Chondrocyte (in vitro differentiated cells): ENCODE measurements around the gene FBXO7. TPM values are rescaled to one million over a fixed set of nuclear protein-coding genes. Genes with fewer than 3 reads are reported as not detected.

Experiments used
- DNase-seq: peaks from one replicate; pipeline ENCODE4 v3.0.0; 2021; ENCODE audit warnings: mixed read lengths, low spot score
- H3K27ac Mint-ChIP-seq: one replicate; pipeline ENCODE4 v1.8.0; 2021; ENCODE audit warnings: mild to moderate bottlenecking, moderate library complexity, mixed read lengths; ENCODE audit not compliant: unreplicated experiment
- H3K27me3 Mint-ChIP-seq: 2 replicates; pipeline ENCODE4 v1.8.0; 2021; ENCODE audit warnings: low read depth, mixed read lengths
- H3K36me3 Mint-ChIP-seq: 2 replicates; pipeline ENCODE4 v1.8.0; 2021; ENCODE audit warnings: low read depth, mixed read lengths
- H3K4me1 Mint-ChIP-seq: 2 replicates; pipeline ENCODE4 v1.8.0; 2021; ENCODE audit warnings: low read depth, mild to moderate bottlenecking, mixed read lengths
- H3K4me3 Mint-ChIP-seq: one replicate; pipeline ENCODE4 v1.8.0; 2021; ENCODE audit warnings: mild to moderate bottlenecking, moderate library complexity, mixed read lengths; ENCODE audit not compliant: unreplicated experiment
- H3K9me3 Mint-ChIP-seq: 2 replicates; pipeline ENCODE4 v1.8.0; 2021; ENCODE audit warnings: low read depth, mixed read lengths
- long read RNA-seq: library from polyadenylated mRNA; stranded (forward); transcript quantifications from one replicate; pipeline ENCODE4 v2.0.0, GENCODE V29; 2021
- total RNA-seq: library from RNA; stranded (reverse); gene quantifications from 3 replicates; pipeline ENCODE4 v1.2.1, GENCODE V29; 2021
- TF ChIP-seq, protein P1 (sequence below): fragments of 200-600 bp; sonication (generic); IDR thresholded peaks from 2 replicates; pipeline ENCODE4 v1.5.0; 2021; ENCODE audit warnings: antibody characterized with exemption, mild to moderate bottlenecking, moderate library complexity

The FBXO7 gene
- total RNA-seq, result 76.0 to 76.6 TPM (median 76.3 TPM) in 3 replicates
- long read RNA-seq, transcript FBXO7-202 (9 exons, 1,888 nt), result minor isoform, 27 of 227 reads
- long read RNA-seq, transcript FBXO7-206 (9 exons, 1,535 nt), result minor isoform, 6 of 227 reads
- long read RNA-seq, transcript FBXO7-204 (9 exons, 1,921 nt), result minor isoform, 20 of 227 reads
- long read RNA-seq, transcript FBXO7-201 (9 exons, 2,195 nt), result major isoform, 156 of 227 reads
- long read RNA-seq, partial matches to known transcripts, result 4 of 227 reads
- long read RNA-seq, other reads (novel, unspliced or antisense), result 9 of 227 reads

DNA sequence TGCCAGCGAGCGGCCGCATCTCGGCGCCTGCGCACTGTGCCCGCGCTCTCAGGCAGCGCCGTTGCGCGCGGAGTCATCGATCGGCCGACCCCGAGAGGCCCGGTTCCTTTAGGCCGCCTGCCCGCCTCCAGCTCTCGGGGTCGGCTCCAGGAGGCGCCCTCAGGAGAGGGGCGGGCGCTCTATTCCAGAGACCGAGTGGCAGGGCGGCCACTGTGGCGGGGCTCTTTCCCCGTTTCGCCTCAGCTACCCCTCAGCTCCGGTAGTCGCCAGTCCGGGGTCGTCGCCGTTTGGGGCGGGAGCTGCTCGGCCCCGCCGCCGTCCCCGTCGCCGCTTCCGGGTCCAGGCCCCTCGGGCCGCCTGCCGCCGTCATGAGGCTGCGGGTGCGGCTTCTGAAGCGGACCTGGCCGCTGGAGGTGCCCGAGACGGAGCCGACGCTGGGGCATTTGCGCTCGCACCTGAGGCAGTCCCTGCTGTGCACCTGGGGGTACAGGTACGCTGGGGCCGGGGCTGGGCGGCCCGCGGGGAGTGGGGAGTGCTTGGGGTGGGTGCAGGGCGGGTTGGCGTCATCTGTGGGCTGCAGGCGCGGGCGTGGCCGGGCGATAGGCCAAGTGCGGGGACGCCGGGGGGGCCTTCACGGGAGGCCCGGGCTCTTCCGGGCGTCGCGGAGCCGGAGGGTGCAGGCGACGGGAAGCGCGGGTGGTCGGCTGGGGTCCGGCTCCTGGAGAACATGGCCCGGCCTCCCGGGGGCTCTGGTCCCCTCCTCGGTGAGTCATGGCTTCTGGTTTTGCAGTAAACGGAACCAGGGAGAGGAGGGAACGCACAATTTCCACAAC is at the start of gene FBXO7:
TSS of gene FBXO7 (plus strand) at position 177 of the 833 bp plus-strand sequence. CDS start at position 369, 192 bp downstream.
- Mint-ChIP-seq H3K9me3 (no peaks in the 10 kb centered on the region), H3K27me3 (no peaks in the 10 kb centered on the region), H3K36me3 (no peaks in the 10 kb centered on the region), H3K4me1 (peaks cover 23% of the 10 kb centered on the region), H3K4me3 (peak within 1 kb of the TSS; percentile 83), H3K27ac (peak within 1 kb of the TSS; percentile 94)
- peak; percentile 98 for DNase-seq
- TF ChIP-seq, protein P1, sequence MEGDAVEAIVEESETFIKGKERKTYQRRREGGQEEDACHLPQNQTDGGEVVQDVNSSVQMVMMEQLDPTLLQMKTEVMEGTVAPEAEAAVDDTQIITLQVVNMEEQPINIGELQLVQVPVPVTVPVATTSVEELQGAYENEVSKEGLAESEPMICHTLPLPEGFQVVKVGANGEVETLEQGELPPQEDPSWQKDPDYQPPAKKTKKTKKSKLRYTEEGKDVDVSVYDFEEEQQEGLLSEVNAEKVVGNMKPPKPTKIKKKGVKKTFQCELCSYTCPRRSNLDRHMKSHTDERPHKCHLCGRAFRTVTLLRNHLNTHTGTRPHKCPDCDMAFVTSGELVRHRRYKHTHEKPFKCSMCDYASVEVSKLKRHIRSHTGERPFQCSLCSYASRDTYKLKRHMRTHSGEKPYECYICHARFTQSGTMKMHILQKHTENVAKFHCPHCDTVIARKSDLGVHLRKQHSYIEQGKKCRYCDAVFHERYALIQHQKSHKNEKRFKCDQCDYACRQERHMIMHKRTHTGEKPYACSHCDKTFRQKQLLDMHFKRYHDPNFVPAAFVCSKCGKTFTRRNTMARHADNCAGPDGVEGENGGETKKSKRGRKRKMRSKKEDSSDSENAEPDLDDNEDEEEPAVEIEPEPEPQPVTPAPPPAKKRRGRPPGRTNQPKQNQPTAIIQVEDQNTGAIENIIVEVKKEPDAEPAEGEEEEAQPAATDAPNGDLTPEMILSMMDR, result peak; percentile 80

DNA sequence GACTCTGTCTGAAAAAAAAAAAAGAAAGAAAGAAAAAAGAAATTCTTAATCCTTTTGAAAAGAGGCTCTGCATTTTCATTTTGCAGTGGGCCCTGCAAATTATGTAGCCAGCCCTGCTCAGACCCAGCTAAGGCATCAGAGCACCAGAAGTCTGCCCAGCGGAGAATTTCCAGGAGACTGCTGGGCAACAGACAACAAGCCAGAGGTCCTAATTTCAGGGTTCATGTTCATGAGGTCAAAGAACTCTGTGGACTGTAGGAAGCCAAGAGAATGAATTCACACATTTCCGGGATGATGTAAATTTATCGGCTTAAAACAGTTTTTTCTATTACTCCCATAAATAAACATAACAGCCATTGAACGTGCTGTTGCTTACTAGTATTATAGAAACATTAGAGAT is 47.7 kb upstream of the FBXO7 start:
- no peak overlapping the region for H3K4me3 Mint-ChIP-seq
- peaks cover 38% of the 10 kb centered on the region for H3K27me3 Mint-ChIP-seq
- TF ChIP-seq, protein P1, result no peak
- DNase-seq, result no peak
- H3K27ac Mint-ChIP-seq, result no peak overlapping the region
- H3K4me1 Mint-ChIP-seq, result peaks cover 5% of the 10 kb centered on the region
- no peaks in the 10 kb centered on the region for H3K36me3 Mint-ChIP-seq
- H3K9me3 Mint-ChIP-seq, result no peaks in the 10 kb centered on the region

DNA sequence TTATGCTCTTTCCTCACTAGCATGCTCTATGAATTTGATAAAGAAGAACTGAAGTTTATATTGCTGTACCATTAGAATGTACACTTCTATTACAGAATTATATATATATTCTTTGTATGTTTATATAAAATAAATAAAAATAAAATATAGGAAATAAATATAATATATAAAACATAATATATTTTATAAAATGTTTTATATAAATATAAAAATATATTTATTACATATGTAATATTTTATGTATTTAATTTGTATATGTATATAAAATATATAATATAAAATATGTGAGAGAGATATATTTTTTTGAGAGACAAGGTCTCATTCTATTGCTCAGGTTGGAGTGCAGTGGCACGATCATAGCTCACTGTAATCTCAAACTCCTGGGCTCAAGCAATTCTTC is 44.3 kb upstream of the FBXO7 start:
- DNase-seq, result no peak
- Mint-ChIP-seq H3K27ac (no peak overlapping the region), H3K4me3 (no peak overlapping the region)

DNA sequence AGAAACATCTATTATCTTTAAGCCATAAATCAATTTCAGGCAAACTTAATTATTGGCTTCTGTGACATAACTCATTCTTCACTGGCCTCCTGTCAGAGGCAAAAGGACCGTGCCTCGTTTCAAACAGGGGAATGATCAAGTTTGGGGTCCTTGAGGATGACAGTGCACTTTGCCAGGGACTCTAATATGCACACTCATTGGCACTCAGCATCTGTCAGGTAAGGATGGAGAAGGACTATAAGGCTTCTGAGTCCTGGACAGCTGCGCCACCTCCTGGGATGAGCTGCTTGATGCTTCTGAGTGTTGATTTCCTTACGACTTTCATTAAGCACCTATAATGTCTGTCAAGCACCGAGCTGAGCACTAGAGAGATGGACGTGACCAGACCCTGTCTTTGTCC is 30.5 kb upstream of the FBXO7 start:
- H3K27me3 Mint-ChIP-seq, result peaks cover 30% of the 10 kb centered on the region
- no peak for DNase-seq
- H3K4me1 Mint-ChIP-seq, result no peaks in the 10 kb centered on the region
- H3K36me3 Mint-ChIP-seq, result no peaks in the 10 kb centered on the region
- no peak overlapping the region for H3K27ac Mint-ChIP-seq
- no peak overlapping the region for H3K4me3 Mint-ChIP-seq
- TF ChIP-seq, protein P1, result peak; percentile 56
- no peaks in the 10 kb centered on the region for H3K9me3 Mint-ChIP-seq

More for the DNA sequence above, 44.3 kb upstream of the FBXO7 start:
- no peaks in the 10 kb centered on the region for H3K4me1 Mint-ChIP-seq
- TF ChIP-seq, protein P1, result no peak
- no peaks in the 10 kb centered on the region for H3K36me3 Mint-ChIP-seq
- peaks cover 37% of the 10 kb centered on the region for H3K27me3 Mint-ChIP-seq
- no peaks in the 10 kb centered on the region for H3K9me3 Mint-ChIP-seq

DNA sequence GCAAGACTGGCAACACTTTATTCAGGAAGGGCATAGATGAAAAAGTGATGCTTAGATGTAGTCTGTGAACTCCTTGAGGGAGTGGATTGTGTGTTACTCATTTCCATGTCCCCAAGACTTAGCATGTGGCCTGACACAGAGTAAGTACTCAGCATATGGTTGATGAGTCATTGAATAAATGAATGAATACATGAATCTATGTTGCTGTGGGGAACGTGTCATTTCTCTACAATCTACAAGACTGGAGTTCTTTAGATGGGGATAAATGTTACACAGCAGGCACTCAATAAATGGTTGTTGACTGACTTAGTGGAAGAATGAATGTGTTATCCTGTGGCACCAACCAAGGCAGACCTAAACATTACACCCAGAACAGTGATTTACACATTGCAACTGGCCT is 28.3 kb upstream of the FBXO7 start:
- H3K9me3 Mint-ChIP-seq, result no peaks in the 10 kb centered on the region
- H3K4me3 Mint-ChIP-seq, result no peak overlapping the region
- no peaks in the 10 kb centered on the region for H3K4me1 Mint-ChIP-seq
- H3K27me3 Mint-ChIP-seq, result peaks cover 32% of the 10 kb centered on the region
- DNase-seq, result no peak
- no peak overlapping the region for H3K27ac Mint-ChIP-seq
- TF ChIP-seq, protein P1, result no peak
- no peaks in the 10 kb centered on the region for H3K36me3 Mint-ChIP-seq
